Endothelial cell of umbilical vein (primary cell): ENCODE results near the gene PFDN1. TPM values are rescaled to one million over a fixed set of nuclear protein-coding genes. Genes with fewer than 3 reads are reported as not detected.

Source experiments
- BruUV-seq: library from RNA; stranded (reverse); fragments of 400-500 nt; replicated peaks from 2 replicates; lab custom pipeline; 2021; lab: Mats Ljungman, UMichigan
- CTCF ChIA-PET: fragments of 300-600, 350-600 bp; sonication (Branson Sonifier 250); formaldehyde crosslinking; loops from one replicate; lab custom pipeline; 2021; ENCODE audit warnings: antibody characterized with exemption, inconsistent platforms; lab: Charles Lee
- POLR2A ChIA-PET: fragments of 300-600, 350-600 bp; sonication (Branson Sonifier 250); formaldehyde crosslinking; loops from one replicate; lab custom pipeline; 2021; ENCODE audit warnings: antibody characterized with exemption, inconsistent platforms; lab: Charles Lee
- DNase-seq: peaks from one replicate; pipeline ENCODE4 v3.0.0-alpha.2; 2011; ENCODE audit warnings: low read depth, low spot score
- FAIRE-seq: peaks from 2 replicates; lab custom pipeline; 2011; peaks lifted over from hg19 to GRCh38; lab: Jason Lieb, UNC
- H2AFZ ChIP-seq: 2 replicates; pipeline ENCODE4 v1.6.0; 2012; ENCODE audit warnings: low read depth, low read length, control low read depth, inconsistent platforms
- H3K27ac ChIP-seq: 2 replicates; pipeline ENCODE4 v1.5.1; 2011; ENCODE audit warnings: low read depth, mild to moderate bottlenecking, control low read depth, low read length, moderate library complexity; ENCODE audit not compliant: insufficient read depth
- H3K27me3 ChIP-seq, 2 experiments: 2 replicates each; pipeline versions ENCODE4 v1.6.0 to v1.6.1; 2011; ENCODE audit warnings: low read length in 2 of 2, mixed read lengths in 1 of 2; ENCODE audit not compliant: control insufficient read depth in 2 of 2, insufficient read depth in 2 of 2
- H3K36me3 ChIP-seq, 2 experiments: 2 replicates in 1 of 2; 3 replicates in 1 of 2; pipeline ENCODE4 v1.5.1; 2011; ENCODE audit warnings: low read length in 2 of 2, mild to moderate bottlenecking in 1 of 2, moderate library complexity in 1 of 2; ENCODE audit not compliant: control insufficient read depth in 2 of 2, insufficient read depth in 2 of 2; ENCODE audit errors: extremely low read depth in 1 of 2
- H3K4me1 ChIP-seq: 3 replicates; pipeline ENCODE4 v1.5.1; 2011; ENCODE audit warnings: mild to moderate bottlenecking, low read length; ENCODE audit not compliant: control insufficient read depth, insufficient read depth; ENCODE audit errors: extremely low read depth
- H3K4me2 ChIP-seq: 2 replicates; pipeline ENCODE4 v1.6.1; 2011; ENCODE audit warnings: low read length, control low read depth, mixed read lengths; ENCODE audit not compliant: insufficient read depth
- H3K4me3 ChIP-seq, 3 experiments: fragments of 200-600 bp in 1 of 3; sonication (generic), shearing (Covaris generic) in 1 of 3; replicated peaks in 1 of 3; 2 replicates each; pipeline ENCODE4 v1.5.1; 2011 to 2016; ENCODE audit warnings: control low read depth in 3 of 3, low read length in 3 of 3, mild to moderate bottlenecking in 2 of 3, inconsistent platforms in 1 of 3, low read depth in 1 of 3, moderate library complexity in 1 of 3; ENCODE audit not compliant: insufficient read depth in 1 of 3
- H3K79me2 ChIP-seq: 2 replicates; pipeline ENCODE4 v1.6.0; 2012; ENCODE audit warnings: low read length, inconsistent platforms; ENCODE audit not compliant: control insufficient read depth, insufficient read depth
- H3K9ac ChIP-seq: replicated peaks from 2 replicates; pipeline ENCODE3; 2011; ENCODE audit warnings: low read length, control low read depth; ENCODE audit not compliant: insufficient read depth; ENCODE audit errors: extremely low read depth
- H3K9me1 ChIP-seq: replicated peaks from 3 replicates; pipeline ENCODE4 v1.6.0; 2011; ENCODE audit warnings: mild to moderate bottlenecking, low read length; ENCODE audit not compliant: control insufficient read depth, insufficient read depth; ENCODE audit errors: extremely low read depth
- H3K9me3 ChIP-seq: replicated peaks from 2 replicates; pipeline ENCODE4 v1.5.1; 2012; ENCODE audit warnings: low read length, inconsistent platforms; ENCODE audit not compliant: control insufficient read depth, insufficient read depth
- H4K20me1 ChIP-seq: replicated peaks from 2 replicates; pipeline ENCODE3; 2011; ENCODE audit warnings: mild to moderate bottlenecking, low read length; ENCODE audit not compliant: control insufficient read depth, insufficient read depth; ENCODE audit errors: extremely low read depth
- EZH2 ChIP-seq: IDR thresholded peaks from 2 replicates; pipeline ENCODE4 v1.6.1; 2012; ENCODE audit warnings: borderline replicate concordance, low read depth, mild to moderate bottlenecking, moderate library complexity, low read length, inconsistent platforms; ENCODE audit not compliant: severe bottlenecking
- FOS ChIP-seq: IDR thresholded peaks from 2 replicates; pipeline ENCODE4 v1.6.1; 2011; ENCODE audit warnings: mild to moderate bottlenecking, low read length, moderate library complexity, borderline replicate concordance; ENCODE audit not compliant: insufficient read depth
- GATA2 ChIP-seq: IDR thresholded peaks from 2 replicates; pipeline ENCODE4 v1.7.0; 2011; ENCODE audit warnings: low read depth, mild to moderate bottlenecking, moderate library complexity, mixed read lengths, low read length; ENCODE audit not compliant: insufficient read length, insufficient read depth
- JUN ChIP-seq: IDR thresholded peaks from 2 replicates; pipeline ENCODE4 v1.6.1; 2011; ENCODE audit warnings: borderline replicate concordance, low read depth; ENCODE audit not compliant: insufficient read length, insufficient read depth
- MYC ChIP-seq: IDR thresholded peaks from one replicate; pipeline ENCODE4 v1.6.1; 2011; ENCODE audit warnings: mild to moderate bottlenecking, low read depth, low read length
- POLR2A ChIP-seq: IDR thresholded peaks from 2 replicates; pipeline ENCODE4 v1.6.1; 2012; ENCODE audit warnings: low read depth, mild to moderate bottlenecking, control low read depth, low read length
- POLR2AphosphoS5 ChIP-seq: IDR thresholded peaks from 2 replicates; pipeline ENCODE4 v1.6.1; 2012; ENCODE audit warnings: low read depth, mild to moderate bottlenecking, control low read depth, low read length, moderate library complexity; ENCODE audit not compliant: insufficient read depth
- dilution Hi-C: fragments of 300-500 bp; cut with MboI; formaldehyde crosslinking; loops from one replicate; pipeline ENCODE4 v1.15.0; 2019; ENCODE audit warnings: low sequenced_read_pairs; ENCODE audit not compliant: extremely low pct_ligation_motif_present
- intact Hi-C: fragments of 100-400 bp; cut with micrococcal nuclease; formaldehyde crosslinking; loops from one replicate; pipeline ENCODE4 v1.10.0; 2022
- polyA plus RNA-seq, 4 experiments: library from polyadenylated mRNA; depleted of rRNA in 3 of 4; stranded (reverse) in 3 of 4; unstranded in 1 of 4; fragments of >200 nt; gene quantifications; 2 replicates each; pipeline versions ENCODE4 v1.2.1 to v1.2.3, GENCODE V29; 2011 to 2012; ENCODE audit warnings: missing spikeins in 1 of 4
- total RNA-seq: library from RNA; stranded (reverse); gene quantifications from 2 replicates; pipeline ENCODE4 v1.2.3, GENCODE V29; 2021
- TF ChIP-seq, protein P1 (sequence below): IDR thresholded peaks from 2 replicates; pipeline ENCODE4 v1.6.1; 2011; ENCODE audit not compliant: insufficient read depth, insufficient read length
- TF ChIP-seq, protein P2 (sequence below), 2 donors: IDR thresholded peaks; 1 replicate in 1 of 2; 2 replicates in 1 of 2; pipeline ENCODE4 v1.5.1; 2011; ENCODE audit warnings: low read length in 2 of 2, mild to moderate bottlenecking in 2 of 2, moderate library complexity in 2 of 2, control low read depth in 1 of 2, inconsistent platforms in 1 of 2, low read depth in 1 of 2; ENCODE audit not compliant: insufficient read depth in 1 of 2; ENCODE audit errors: extremely low read depth in 1 of 2

PFDN1 gene
- total and polyA plus RNA-seq, 2 donors (not counting 3 experiments of a cell fraction or from before 2014, with no cell fraction given) = 107 to 158 TPM

GRCh38 chr5:140232731-140233130, 70.2 kb downstream of the PFDN1 start:
- H3K27me3 ChIP-seq = no peaks in the 10 kb centered on the region
- H3K36me3 ChIP-seq = no peaks in the 10 kb centered on the region
- no peak for FAIRE-seq
- POLR2A ChIA-PET = no interaction called here
- no peak overlapping the region for H3K4me2 ChIP-seq
- intact Hi-C loops = no loop called here
- H4K20me1 ChIP-seq = no peaks in the 10 kb centered on the region
- DNase-seq = no peak
- no peaks in the 10 kb centered on the region for H3K9me1 ChIP-seq
- CTCF ChIA-PET = interaction anchor here (0.7 to 1.4 kb wide), 4 partner anchors 12 to 120 kb away, joined by 3 to 5 read pairs (median 3); no protein-coding TSS in a partner anchor
- H2AFZ ChIP-seq = no peak overlapping the region
- no peak for TF ChIP-seq FOS
- TF ChIP-seq GATA2 = no peak
- TF ChIP-seq MYC = no peak
- TF ChIP-seq, protein P1, sequence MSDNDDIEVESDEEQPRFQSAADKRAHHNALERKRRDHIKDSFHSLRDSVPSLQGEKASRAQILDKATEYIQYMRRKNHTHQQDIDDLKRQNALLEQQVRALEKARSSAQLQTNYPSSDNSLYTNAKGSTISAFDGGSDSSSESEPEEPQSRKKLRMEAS = no peak
- no peak overlapping the region for H3K9ac ChIP-seq
- dilution Hi-C loops = no loop called here
- H3K27ac ChIP-seq = no peak overlapping the region
- no peaks in the 10 kb centered on the region for H3K9me3 ChIP-seq
- no TSS peak for BruUV-seq
- peaks cover 4% of the 10 kb centered on the region for H3K4me1 ChIP-seq
- no peak overlapping the region for H3K4me3 ChIP-seq
- H3K79me2 ChIP-seq = no peaks in the 10 kb centered on the region

- Histone ChIP-seq H3K36me3 (no peaks in the 10 kb centered on the region), H3K4me3 (no peak overlapping the region), H2AFZ (no peak overlapping the region), H3K9me3 (no peaks in the 10 kb centered on the region), H3K4me2 (no peak overlapping the region), H3K79me2 (no peaks in the 10 kb centered on the region), H3K4me1 (no peaks in the 10 kb centered on the region), H3K27me3 (no peaks in the 10 kb centered on the region), H3K9me1 (no peaks in the 10 kb centered on the region), H3K9ac (no peak overlapping the region), H3K27ac (no peak overlapping the region), H4K20me1 (no peaks in the 10 kb centered on the region)
- intact Hi-C loops = no loop called here
- DNase-seq (no peak), FAIRE-seq (no peak)
- ChIA-PET POLR2A (interaction anchor here (0.6 kb wide), 1 partner anchor 1200 kb away, joined by 5 read pairs; the partner anchor contains the start of gene PCDHGA12), CTCF (interaction anchor here (1.3 to 1.4 kb wide), 3 partner anchors 10 to 61 kb away, joined by 4 to 6 read pairs (median 4); no protein-coding TSS in a partner anchor)
- dilution Hi-C loops = no loop called here
- TF ChIP-seq JUN (no peak), POLR2A (no peak), POLR2AphosphoS5 (no peak), MYC (no peak), EZH2 (no peak), GATA2 (no peak), FOS (no peak)
- TF ChIP-seq, protein P1 = no peak
- TF ChIP-seq, protein P2, sequence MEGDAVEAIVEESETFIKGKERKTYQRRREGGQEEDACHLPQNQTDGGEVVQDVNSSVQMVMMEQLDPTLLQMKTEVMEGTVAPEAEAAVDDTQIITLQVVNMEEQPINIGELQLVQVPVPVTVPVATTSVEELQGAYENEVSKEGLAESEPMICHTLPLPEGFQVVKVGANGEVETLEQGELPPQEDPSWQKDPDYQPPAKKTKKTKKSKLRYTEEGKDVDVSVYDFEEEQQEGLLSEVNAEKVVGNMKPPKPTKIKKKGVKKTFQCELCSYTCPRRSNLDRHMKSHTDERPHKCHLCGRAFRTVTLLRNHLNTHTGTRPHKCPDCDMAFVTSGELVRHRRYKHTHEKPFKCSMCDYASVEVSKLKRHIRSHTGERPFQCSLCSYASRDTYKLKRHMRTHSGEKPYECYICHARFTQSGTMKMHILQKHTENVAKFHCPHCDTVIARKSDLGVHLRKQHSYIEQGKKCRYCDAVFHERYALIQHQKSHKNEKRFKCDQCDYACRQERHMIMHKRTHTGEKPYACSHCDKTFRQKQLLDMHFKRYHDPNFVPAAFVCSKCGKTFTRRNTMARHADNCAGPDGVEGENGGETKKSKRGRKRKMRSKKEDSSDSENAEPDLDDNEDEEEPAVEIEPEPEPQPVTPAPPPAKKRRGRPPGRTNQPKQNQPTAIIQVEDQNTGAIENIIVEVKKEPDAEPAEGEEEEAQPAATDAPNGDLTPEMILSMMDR (IDR thresholded peaks at IDR 0.05; ENCODE audit: extremely low read depth in 1 of 2, insufficient read depth in 1 of 2, low read depth in 1 of 2, low read length in 2 of 2) = no peak
- no TSS peak for BruUV-seq
Observed at GRCh38 chr5:140230373-140230772, 72.5 kb downstream of the PFDN1 start.
